ENCODE data around the gene SELL. TPM values are rescaled to one million over a fixed set of nuclear protein-coding genes. Genes with fewer than 3 reads are reported as not detected.
A peak's percentile ranks its signal among the peaks of the same experiment; 100 is the strongest.
"Not testable (repeated sequence)": the region's sequence is repeated elsewhere in the genome, so short reads cannot be mapped to it uniquely, and the experiment has no call there.

SELL gene
- total and polyA plus RNA-seq, 5 experiments from 2014 or later, result 549 to 2,162 (median 1,427) TPM

DNA sequence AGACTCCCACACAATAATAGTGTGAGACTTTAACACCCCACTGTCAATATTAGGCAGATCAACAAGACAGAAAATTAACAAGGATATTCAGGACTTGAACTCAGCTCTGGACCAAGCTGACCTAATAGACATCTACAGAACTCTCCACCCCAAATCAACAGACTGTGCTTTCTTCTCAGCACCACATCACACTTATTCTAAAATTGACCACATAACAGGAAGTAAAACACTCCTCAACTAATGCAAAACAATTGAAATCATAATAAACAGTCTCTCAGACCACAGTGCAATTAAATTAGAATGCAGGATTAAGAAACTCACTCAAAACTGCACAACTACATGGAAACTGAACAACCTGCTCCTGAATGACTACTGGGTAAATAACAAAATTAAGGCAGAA is 52.6 kb downstream of the SELL start:
- POLR2A ChIA-PET, result interaction anchor here (1.2 to 2.0 kb wide), 2 partner anchors 33 to 49 kb away, joined by 4 to 5 read pairs; no protein-coding TSS in a partner anchor
- H3K27me3 Mint-ChIP-seq, ATAC-seq, DNase-seq: not testable (repeated sequence)
- peaks cover 0 to 42% (median 41%) of the 10 kb centered on the region in 3 donors for H3K36me3 Mint-ChIP-seq
- peak overlapping the region in 8 of 10 donors; percentile 6 to 71 (median 34) for H3K4me3 Mint-ChIP-seq
- peaks cover 33 to 87% (median 62%) of the 10 kb centered on the region in 4 donors for H3K4me1 Mint-ChIP-seq
- H3K27ac Mint-ChIP-seq, result peak overlapping the region in 7 of 10 donors; percentile 23 to 88 (median 41)
- peaks cover 7 to 78% (median 32%) of the 10 kb centered on the region in 9 donors for H3K9me3 Mint-ChIP-seq

GRCh38 chr1:169653873-169654272 is 57.5 kb downstream of the SELL start:
- H3K27me3 Mint-ChIP-seq, result no peaks in the 10 kb centered on the region
- peaks cover 6 to 47% (median 14%) of the 10 kb centered on the region in 9 donors for H3K9me3 Mint-ChIP-seq
- no peak overlapping the region for H3K4me3 Mint-ChIP-seq
- peak overlapping the region in 3 of 10 donors; percentile 5 to 51 (median 47) for H3K27ac Mint-ChIP-seq
- POLR2A ChIA-PET, result interaction anchor here (0.8 kb wide), 1 partner anchor 19 kb away, joined by 3 read pairs; no protein-coding TSS in a partner anchor
- DNase-seq, result no peak
- ATAC-seq, result no peak
- H3K4me1 Mint-ChIP-seq, result peaks cover 28 to 63% (median 42%) of the 10 kb centered on the region in 4 donors
- H3K36me3 Mint-ChIP-seq, result peaks cover 0 to 34% (median 31%) of the 10 kb centered on the region in 3 donors

DNA sequence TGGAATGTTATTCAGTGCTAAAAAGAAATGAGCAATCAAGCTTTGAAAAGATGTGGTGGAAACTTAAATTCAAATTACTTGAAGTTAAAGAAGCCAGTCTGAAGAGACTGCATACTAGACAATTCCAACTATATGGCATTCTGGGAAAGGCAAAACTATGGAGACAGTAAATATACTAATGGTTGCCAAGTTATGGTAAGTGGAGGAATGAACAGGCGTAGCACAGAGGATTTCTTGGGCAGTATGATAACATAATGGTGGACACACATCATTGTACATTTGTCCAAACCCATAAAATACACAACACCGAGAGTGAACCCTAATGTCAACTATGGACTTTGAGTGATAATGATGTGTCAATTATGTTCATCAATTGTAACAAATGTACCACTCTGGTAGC is 60.4 kb downstream of the SELL start:
- H3K4me1 Mint-ChIP-seq, result peaks cover 28 to 51% (median 40%) of the 10 kb centered on the region in 4 donors
- H3K27ac Mint-ChIP-seq, result peak overlapping the region in 1 of 10 donors; percentile 25
- H3K36me3 Mint-ChIP-seq, result peaks cover 0 to 17% (median 9%) of the 10 kb centered on the region in 3 donors
- H3K27me3 Mint-ChIP-seq, result no peaks in the 10 kb centered on the region
- POLR2A ChIA-PET, result no interaction called here
- ATAC-seq (no peak), DNase-seq (no peak)
- no peak overlapping the region for H3K4me3 Mint-ChIP-seq
- peaks cover 0 to 39% (median 4%) of the 10 kb centered on the region in 9 donors for H3K9me3 Mint-ChIP-seq

GRCh38 chr1:169650551-169650950 is 60.9 kb downstream of the SELL start:
- Mint-ChIP-seq H3K36me3 (peaks cover 0 to 17% (median 5%) of the 10 kb centered on the region in 3 donors), H3K27ac (peak overlapping the region in 4 of 10 donors; percentile 10 to 68 (median 27)), H3K4me1 (peaks cover 26 to 47% (median 37%) of the 10 kb centered on the region in 4 donors), H3K27me3 (no peaks in the 10 kb centered on the region), H3K4me3 (peak overlapping the region in 1 of 10 donors; percentile 53), H3K9me3 (peaks cover 0 to 37% (median 2%) of the 10 kb centered on the region in 9 donors)
- DNase-seq, result no peak
- POLR2A ChIA-PET, result interaction anchor here (0.5 kb wide), 1 partner anchor 128 kb away, joined by 3 read pairs; no protein-coding TSS in a partner anchor
- ATAC-seq, result no peak

DNA sequence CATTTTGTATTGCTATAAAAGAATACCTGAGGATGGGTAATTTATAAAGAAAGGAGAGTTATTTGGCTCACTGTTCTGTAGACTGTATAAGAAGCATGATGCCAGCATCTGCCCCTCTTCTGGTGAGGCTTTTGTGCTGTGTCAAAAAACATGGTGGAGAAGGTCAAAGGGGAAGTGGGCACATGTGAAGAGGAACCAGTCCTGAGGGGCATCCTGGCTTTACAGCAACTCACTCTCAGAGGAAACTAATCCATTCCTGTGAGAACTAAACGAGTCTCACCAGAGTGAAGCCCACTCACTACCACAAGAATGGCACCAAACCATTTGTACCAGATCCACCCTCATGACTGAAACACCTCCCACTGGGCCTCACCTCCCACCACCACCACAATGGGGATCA is 62.7 kb downstream of the SELL start:
- H3K36me3 Mint-ChIP-seq, result peaks cover 0 to 4% (median 1%) of the 10 kb centered on the region in 3 donors
- peaks cover 19 to 43% (median 38%) of the 10 kb centered on the region in 4 donors for H3K4me1 Mint-ChIP-seq
- no peak for ATAC-seq
- peak overlapping the region; percentile 67 to 92 (median 84) for H3K27ac Mint-ChIP-seq
- H3K9me3 Mint-ChIP-seq, result peaks cover 0 to 21% (median 0%) of the 10 kb centered on the region in 9 donors
- POLR2A ChIA-PET, result no interaction called here
- H3K27me3 Mint-ChIP-seq, result no peaks in the 10 kb centered on the region
- no peak for DNase-seq
- peak overlapping the region in 8 of 10 donors; percentile 26 to 78 (median 45) for H3K4me3 Mint-ChIP-seq

DNA sequence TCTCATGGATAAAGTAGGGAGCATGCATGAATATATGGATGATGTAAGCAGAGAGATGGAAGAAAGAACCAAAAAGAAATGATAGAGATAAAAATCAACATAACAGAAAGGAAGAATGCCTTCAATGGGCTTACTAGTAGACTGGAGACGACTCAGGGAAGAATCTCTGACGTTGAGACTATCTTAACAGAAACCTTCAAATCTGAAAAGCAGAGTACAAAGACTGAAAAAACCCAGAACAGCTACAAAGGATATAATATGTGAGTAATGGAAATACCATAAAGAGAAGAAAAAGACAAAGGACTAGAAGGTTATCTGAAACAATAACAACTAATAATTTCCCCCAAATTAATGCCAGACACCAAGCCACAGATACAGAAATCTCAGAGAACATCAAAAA is 63.2 kb downstream of the SELL start:
- H3K36me3 Mint-ChIP-seq, result peaks cover 0 to 4% (median 0%) of the 10 kb centered on the region in 3 donors
- ATAC-seq, result peak; percentile 27 to 49
- H3K4me3 Mint-ChIP-seq, result peak overlapping the region in 7 of 10 donors; percentile 8 to 78 (median 33)
- peak overlapping the region; percentile 14 to 92 (median 80) for H3K27ac Mint-ChIP-seq
- H3K4me1 Mint-ChIP-seq, result peaks cover 19 to 40% (median 38%) of the 10 kb centered on the region in 4 donors
- peaks cover 0 to 21% (median 0%) of the 10 kb centered on the region in 9 donors for H3K9me3 Mint-ChIP-seq
- DNase-seq, result no peak
- no peaks in the 10 kb centered on the region for H3K27me3 Mint-ChIP-seq
- POLR2A ChIA-PET, result no interaction called here

- POLR2A ChIA-PET, result interaction anchor here (1.0 to 1.2 kb wide), 2 partner anchors 9 to 18 kb away, joined by 3 to 6 read pairs; no protein-coding TSS in a partner anchor
- H3K27me3 Mint-ChIP-seq, result no peaks in the 10 kb centered on the region
- H3K36me3 Mint-ChIP-seq, result peaks cover 0 to 4% (median 0%) of the 10 kb centered on the region in 3 donors
- peaks cover 0 to 21% (median 0%) of the 10 kb centered on the region in 9 donors for H3K9me3 Mint-ChIP-seq
- no peak for ATAC-seq
- H3K4me3 Mint-ChIP-seq, result peak overlapping the region in 1 of 10 donors; percentile 21
- DNase-seq, result no peak
- H3K27ac Mint-ChIP-seq, result peak overlapping the region in 7 of 10 donors; percentile 14 to 92 (median 68)
- peaks cover 19 to 43% (median 38%) of the 10 kb centered on the region in 4 donors for H3K4me1 Mint-ChIP-seq
Observed at GRCh38 chr1:169647512-169647911, 63.9 kb downstream of the SELL start.

GRCh38 chr1:169644297-169644696 is 67.1 kb downstream of the SELL start:
- POLR2A ChIA-PET, result interaction anchor here (0.9 kb wide), 1 partner anchor 13 kb away, joined by 4 read pairs; no protein-coding TSS in a partner anchor
- Mint-ChIP-seq H3K27me3 (no peaks in the 10 kb centered on the region), H3K9me3 (peaks cover 0 to 12% (median 0%) of the 10 kb centered on the region in 9 donors), H3K36me3 (peaks cover 0 to 2% (median 0%) of the 10 kb centered on the region in 3 donors), H3K4me1 (peaks cover 11 to 45% (median 38%) of the 10 kb centered on the region in 4 donors), H3K27ac (peak overlapping the region in 2 of 10 donors; percentile 0 to 43), H3K4me3 (no peak overlapping the region)
- DNase-seq (no peak), ATAC-seq (no peak)

Other genes starting within 250 kb of the SELL start
- 1 to 10 TPM; 5.4 TPM for gene SLC19A2, start 225.7 kb downstream of the SELL start, total RNA-seq
- under 1 TPM; 0.19 to 0.29 (median 0.24) TPM for gene SLC19A2, start 225.7 kb downstream of the SELL start, polyA plus RNA-seq
- gene F5, start 125.1 kb downstream of the SELL start, total RNA-seq, result under 1 TPM; 0.16 to 0.19 TPM
- gene F5, start 125.1 kb downstream of the SELL start, polyA plus RNA-seq, result under 1 TPM in 2 of 3 donors, not detected in 1; 0.23 to 0.91 TPM
- gene SELP, start 81.5 kb downstream of the SELL start, total RNA-seq, result 1 to 10 TPM; 1.3 to 1.7 TPM
- gene SELP, start 81.5 kb downstream of the SELL start, polyA plus RNA-seq, result under 1 TPM; 0.35 to 0.76 (median 0.69) TPM
- not detected for gene SELE, start 22.5 kb upstream of the SELL start, total RNA-seq
- not detected for gene SELE, start 22.5 kb upstream of the SELL start, polyA plus RNA-seq
- 10 to 100 TPM; 17.4 to 21.2 TPM for gene METTL18, start 83.3 kb upstream of the SELL start, total RNA-seq
- gene METTL18, start 83.3 kb upstream of the SELL start, polyA plus RNA-seq, result 10 to 100 TPM; 11.3 to 27.5 (median 17.5) TPM
- gene SCYL3, start 182.3 kb upstream of the SELL start, total RNA-seq, result 10 to 100 TPM; 18.0 to 19.9 TPM
- gene SCYL3, start 182.3 kb upstream of the SELL start, polyA plus RNA-seq, result 10 to 100 TPM; 10.1 to 14.8 (median 14.7) TPM